GM21515 (cell line): ENCODE measurements around the gene NRSN1.
"Not testable (repeated sequence)": the region's sequence is repeated elsewhere in the genome, so short reads cannot be mapped to it uniquely, and the experiment has no call there.

Experiments
- ATAC-seq: cut with Tn5 transposase; IDR thresholded peaks from one replicate; pipeline ENCODE4 v1.9.1; 2021; ENCODE audit not compliant: unreplicated experiment

Gene NRSN1

GRCh38 chr6:24140591-24140990, 14.6 kb downstream of the NRSN1 start:
- ATAC-seq: no peak

GRCh38 chr6:24142733-24143132, 16.7 kb downstream of the NRSN1 start:
- not testable (repeated sequence) for ATAC-seq

- no peak for ATAC-seq
Measured at GRCh38 chr6:24145690-24146131, 19.7 kb downstream of the NRSN1 start.

- ATAC-seq: no peak
Measured at GRCh38 chr6:24146871-24147270, 20.9 kb downstream of the NRSN1 start.

- no peak for ATAC-seq
Measured at GRCh38 chr6:24147511-24148153, 21.6 kb downstream of the NRSN1 start.

- no peak for ATAC-seq
Measured at GRCh38 chr6:24148154-24148570, 22.1 kb downstream of the NRSN1 start.

GRCh38 chr6:24148684-24149083, 22.7 kb downstream of the NRSN1 start:
- ATAC-seq: no peak

GRCh38 chr6:24149296-24149695, 23.3 kb downstream of the NRSN1 start:
- no peak for ATAC-seq

- no peak for ATAC-seq
Measured at GRCh38 chr6:24149836-24150235, 23.8 kb downstream of the NRSN1 start.

GRCh38 chr6:24152014-24152413, 26.0 kb downstream of the NRSN1 start:
- no peak for ATAC-seq

- no peak for ATAC-seq
Measured at GRCh38 chr6:24154121-24154520, 28.1 kb downstream of the NRSN1 start.

- ATAC-seq: no peak
Measured at GRCh38 chr6:24157886-24158285, 31.9 kb downstream of the NRSN1 start.

- no peak for ATAC-seq
Measured at GRCh38 chr6:24183584-24183983, 57.6 kb downstream of the NRSN1 start.

GRCh38 chr6:24186349-24186748, 60.3 kb downstream of the NRSN1 start:
- ATAC-seq: no peak

GRCh38 chr6:24187965-24188577, 62.1 kb downstream of the NRSN1 start:
- ATAC-seq: no peak

- ATAC-seq: no peak
Measured at GRCh38 chr6:24188578-24189080, 62.6 kb downstream of the NRSN1 start.

- ATAC-seq: no peak
Measured at GRCh38 chr6:24191346-24191745, 65.3 kb downstream of the NRSN1 start.

GRCh38 chr6:24193364-24193763, 67.3 kb downstream of the NRSN1 start:
- ATAC-seq: no peak

- no peak for ATAC-seq
Measured at GRCh38 chr6:24194978-24195700, 69.1 kb downstream of the NRSN1 start.

- no peak for ATAC-seq
Measured at GRCh38 chr6:24195836-24196597, 70.0 kb downstream of the NRSN1 start.
